Activated B cell treated with CpG ODN at 0.5 μM for 24 hours (primary cell): ENCODE measurements around the gene DBX2. TPM values are rescaled to one million over a fixed set of nuclear protein-coding genes. Genes with fewer than 3 reads are reported as not detected.

ENCODE experiments used
- ATAC-seq: fragments of 200-7000 bp; cut with Tn5 transposase; one replicate; pipeline ENCODE4 v1.10.0; 2021; ENCODE audit warnings: low read depth, mild to moderate bottlenecking, moderate library complexity
- CTCF ChIA-PET: fragments of 350-600 bp; sonication (Branson Sonifier 250); formaldehyde crosslinking; loops from one replicate; lab custom pipeline; 2021; ENCODE audit warnings: antibody characterized with exemption; lab: Charles Lee
- POLR2A ChIA-PET: fragments of 350-600 bp; sonication (Branson Sonifier 250); formaldehyde crosslinking; loops from one replicate; lab custom pipeline; 2021; ENCODE audit warnings: antibody characterized with exemption; lab: Charles Lee
- DNase-seq: peaks from one replicate; pipeline ENCODE4 v3.0.0; 2022
- H3K27ac Mint-ChIP-seq: one replicate; pipeline ENCODE4 v1.8.0; 2020; ENCODE audit warnings: mixed read lengths
- H3K27me3 Mint-ChIP-seq: one replicate; pipeline ENCODE4 v1.8.0; 2021; ENCODE audit warnings: mixed read lengths
- H3K36me3 Mint-ChIP-seq: one replicate; pipeline ENCODE4 v1.8.0; 2021; ENCODE audit warnings: low read depth, mixed read lengths
- H3K4me1 Mint-ChIP-seq: one replicate; pipeline ENCODE4 v1.8.0; 2021; ENCODE audit warnings: mixed read lengths
- H3K4me3 Mint-ChIP-seq: one replicate; pipeline ENCODE4 v1.8.0; 2020; ENCODE audit warnings: mild to moderate bottlenecking, mixed read lengths
- H3K9me3 Mint-ChIP-seq: one replicate; pipeline ENCODE4 v1.8.0; 2020; ENCODE audit warnings: mixed read lengths
- intact Hi-C: fragments of 100-400 bp; cut with micrococcal nuclease; formaldehyde crosslinking; loops from one replicate; pipeline ENCODE4 v1.15.1; 2024
- total RNA-seq: library from RNA; stranded (reverse); gene quantifications from 2 replicates; pipeline ENCODE4 v1.2.3, GENCODE V29; 2022
- TF ChIP-seq, protein P1 (sequence below): fragments of 200-600 bp; IDR thresholded peaks from one replicate; pipeline ENCODE4 v1.8.0; 2022; ENCODE audit warnings: antibody characterized with exemption, mild to moderate bottlenecking

DBX2 gene
- total RNA-seq, 1 donor from 2014 or later, result not detected

GRCh38 chr12:45040977-45041376 lies 9.9 kb downstream of the DBX2 start:
- intact Hi-C loops, result no loop called here

DNA sequence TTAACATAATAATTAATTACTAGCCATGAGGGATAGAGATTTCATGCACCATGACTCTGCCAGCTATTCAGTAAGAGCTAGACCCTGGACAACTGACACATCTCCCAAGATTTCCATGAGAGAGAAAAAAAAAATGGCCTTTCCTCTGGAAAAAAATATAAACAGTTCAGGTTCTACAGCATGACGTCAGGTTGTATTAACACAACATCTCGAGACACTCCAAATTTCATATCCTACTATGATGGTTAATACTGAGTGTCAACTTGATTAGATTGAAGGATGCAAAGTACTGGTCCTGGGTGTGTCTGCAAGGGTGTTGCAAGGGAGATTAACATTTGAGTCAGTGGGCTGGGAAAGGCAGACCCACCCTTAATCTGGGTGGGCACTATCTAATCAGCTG lies 11.1 kb downstream of the DBX2 start:
- Mint-ChIP-seq H3K9me3 (no peaks in the 10 kb centered on the region), H3K4me1 (no peaks in the 10 kb centered on the region), H3K4me3 (no peak overlapping the region), H3K27me3 (no peaks in the 10 kb centered on the region), H3K27ac (no peak overlapping the region), H3K36me3 (no peaks in the 10 kb centered on the region)
- no peak for ATAC-seq
- POLR2A ChIA-PET, result no interaction called here
- intact Hi-C loops, result no loop called here
- no peak for DNase-seq
- TF ChIP-seq, protein P1, sequence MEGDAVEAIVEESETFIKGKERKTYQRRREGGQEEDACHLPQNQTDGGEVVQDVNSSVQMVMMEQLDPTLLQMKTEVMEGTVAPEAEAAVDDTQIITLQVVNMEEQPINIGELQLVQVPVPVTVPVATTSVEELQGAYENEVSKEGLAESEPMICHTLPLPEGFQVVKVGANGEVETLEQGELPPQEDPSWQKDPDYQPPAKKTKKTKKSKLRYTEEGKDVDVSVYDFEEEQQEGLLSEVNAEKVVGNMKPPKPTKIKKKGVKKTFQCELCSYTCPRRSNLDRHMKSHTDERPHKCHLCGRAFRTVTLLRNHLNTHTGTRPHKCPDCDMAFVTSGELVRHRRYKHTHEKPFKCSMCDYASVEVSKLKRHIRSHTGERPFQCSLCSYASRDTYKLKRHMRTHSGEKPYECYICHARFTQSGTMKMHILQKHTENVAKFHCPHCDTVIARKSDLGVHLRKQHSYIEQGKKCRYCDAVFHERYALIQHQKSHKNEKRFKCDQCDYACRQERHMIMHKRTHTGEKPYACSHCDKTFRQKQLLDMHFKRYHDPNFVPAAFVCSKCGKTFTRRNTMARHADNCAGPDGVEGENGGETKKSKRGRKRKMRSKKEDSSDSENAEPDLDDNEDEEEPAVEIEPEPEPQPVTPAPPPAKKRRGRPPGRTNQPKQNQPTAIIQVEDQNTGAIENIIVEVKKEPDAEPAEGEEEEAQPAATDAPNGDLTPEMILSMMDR, result no peak
- CTCF ChIA-PET, result no interaction called here

More at GRCh38 chr12:45040977-45041376, 9.9 kb downstream of the DBX2 start:
- ATAC-seq (no peak), DNase-seq (no peak)
- H3K36me3 Mint-ChIP-seq, result no peaks in the 10 kb centered on the region
- no peaks in the 10 kb centered on the region for H3K4me1 Mint-ChIP-seq
- no peaks in the 10 kb centered on the region for H3K9me3 Mint-ChIP-seq
- no peak overlapping the region for H3K4me3 Mint-ChIP-seq
- ChIA-PET POLR2A (no interaction called here), CTCF (no interaction called here)
- TF ChIP-seq, protein P1, result no peak
- no peaks in the 10 kb centered on the region for H3K27me3 Mint-ChIP-seq
- no peak overlapping the region for H3K27ac Mint-ChIP-seq

DNA sequence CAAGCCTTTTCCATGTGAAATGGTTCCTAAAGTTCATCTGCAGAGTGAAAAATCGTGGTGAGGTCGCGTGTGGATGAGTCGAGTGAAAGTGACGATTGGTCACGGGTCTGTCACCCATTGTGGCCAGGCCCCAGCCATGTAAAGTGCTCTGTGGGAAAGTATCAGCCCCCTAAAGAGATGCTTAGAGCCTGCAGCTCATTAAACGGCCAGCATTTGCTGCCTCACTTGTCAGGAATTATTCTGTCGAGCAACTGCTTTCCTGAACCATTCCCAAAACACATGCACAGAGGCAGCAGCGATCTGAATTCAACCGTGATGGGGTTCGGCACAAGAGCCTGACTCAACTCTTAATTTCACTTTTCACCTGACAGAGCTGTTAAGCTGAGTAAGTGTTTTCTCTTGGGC lies 16.0 kb downstream of the DBX2 start:
- H3K27ac Mint-ChIP-seq, result no peak overlapping the region
- DNase-seq (no peak), ATAC-seq (no peak)
- TF ChIP-seq, protein P1, result no peak
- H3K4me1 Mint-ChIP-seq, result no peaks in the 10 kb centered on the region
- no peaks in the 10 kb centered on the region for H3K9me3 Mint-ChIP-seq
- POLR2A ChIA-PET, result no interaction called here
- no peak overlapping the region for H3K4me3 Mint-ChIP-seq
- H3K36me3 Mint-ChIP-seq, result no peaks in the 10 kb centered on the region
- H3K27me3 Mint-ChIP-seq, result peaks cover 3% of the 10 kb centered on the region
- intact Hi-C loops, result no loop called here
- CTCF ChIA-PET, result no interaction called here

- ATAC-seq (no peak), DNase-seq (no peak)
- TF ChIP-seq, protein P1, result no peak
- Mint-ChIP-seq H3K27ac (no peak overlapping the region), H3K9me3 (peaks cover 14% of the 10 kb centered on the region), H3K4me3 (no peak overlapping the region), H3K4me1 (no peaks in the 10 kb centered on the region), H3K36me3 (no peaks in the 10 kb centered on the region), H3K27me3 (no peaks in the 10 kb centered on the region)
- ChIA-PET CTCF (no interaction called here), POLR2A (no interaction called here)
- intact Hi-C loops, result no loop called here
These were observed 33.0 kb downstream of the DBX2 start for GRCh38 chr12:45017916-45018315.

DNA sequence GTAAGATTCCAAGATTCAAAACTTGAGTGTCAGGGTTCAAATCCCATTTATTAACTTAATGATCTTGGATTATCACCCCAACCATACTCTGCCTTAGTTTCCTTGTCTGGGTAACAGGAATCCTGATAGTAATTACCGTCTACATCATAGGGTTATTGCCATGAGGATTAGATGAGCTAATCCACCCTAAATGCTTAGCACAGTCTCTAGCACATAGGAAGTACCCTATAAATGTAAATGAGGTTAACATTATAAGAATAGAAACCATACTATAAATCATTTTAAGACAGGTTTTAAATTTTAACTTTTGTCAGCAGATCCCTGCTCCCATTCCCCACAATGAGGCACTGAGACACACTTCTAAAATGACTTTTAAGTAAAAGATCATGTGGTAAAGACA lies 36.5 kb downstream of the DBX2 start:
- POLR2A ChIA-PET, result no interaction called here
- no peak for ATAC-seq
- peaks cover 8% of the 10 kb centered on the region for H3K9me3 Mint-ChIP-seq
- H3K36me3 Mint-ChIP-seq, result no peaks in the 10 kb centered on the region
- DNase-seq, result no peak
- H3K4me3 Mint-ChIP-seq, result no peak overlapping the region
- H3K4me1 Mint-ChIP-seq, result no peaks in the 10 kb centered on the region
- intact Hi-C loops, result no loop called here
- peaks cover 2% of the 10 kb centered on the region for H3K27me3 Mint-ChIP-seq
- TF ChIP-seq, protein P1, result no peak
- H3K27ac Mint-ChIP-seq, result no peak overlapping the region
- CTCF ChIA-PET, result no interaction called here
